ENCODE data around the gene MBP. TPM values are rescaled to one million over a fixed set of nuclear protein-coding genes. Genes with fewer than 3 reads are reported as not detected.

The MBP gene
- total and polyA plus RNA-seq, 2 donors (not counting 3 experiments of a cell fraction or from before 2014, with no cell fraction given): 1.7 to 2.3 TPM

DNA sequence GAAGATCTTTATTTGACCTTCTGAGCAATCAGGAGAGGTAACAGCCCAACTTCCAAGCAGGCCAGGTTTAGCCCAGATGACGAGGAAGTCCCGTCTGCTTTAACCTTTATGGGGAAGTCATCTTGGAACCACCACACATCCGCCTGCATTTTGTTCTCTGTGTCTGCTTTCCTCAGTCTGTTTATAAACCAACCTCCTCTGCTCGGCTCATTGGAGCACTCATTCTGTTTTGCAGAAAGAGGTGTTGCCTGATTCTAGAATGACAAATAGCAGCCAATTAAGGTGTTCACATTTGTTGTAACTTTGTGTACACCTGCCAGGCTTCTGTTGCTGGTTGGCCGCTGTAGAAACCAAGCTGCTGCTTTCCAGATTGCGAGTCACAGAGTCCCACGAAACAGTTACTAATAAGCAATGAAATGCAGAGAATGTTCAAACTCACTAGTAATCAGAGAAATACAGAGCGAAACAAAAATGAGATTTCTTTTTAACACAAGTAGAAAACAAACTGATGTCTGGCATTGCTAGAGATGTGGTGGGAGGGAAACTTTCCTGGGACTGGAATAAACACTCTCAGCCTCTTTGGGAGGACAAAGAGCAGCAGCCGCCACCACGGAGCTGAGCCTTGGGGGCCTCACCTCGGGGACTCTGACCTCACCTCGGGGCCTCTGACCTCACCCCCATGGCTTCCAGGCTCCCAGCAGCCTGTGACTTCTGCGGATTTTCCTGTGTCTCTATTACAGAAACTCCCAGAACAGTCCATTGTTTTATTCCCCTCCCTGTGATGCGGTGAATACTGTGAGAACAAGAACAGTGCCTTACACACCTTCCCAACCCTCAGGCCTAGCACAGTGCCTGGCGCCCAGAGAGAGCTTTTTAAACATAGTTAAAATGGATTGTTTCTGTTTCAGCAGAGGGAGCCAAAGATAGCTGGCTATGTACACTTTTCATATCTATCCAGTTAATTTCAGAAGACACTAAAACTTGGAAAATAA, 64.0 kb downstream of the MBP start:
- Histone ChIP-seq H3K4me3 (replicated peaks in 1 of 3; ENCODE audit: insufficient read depth in 1 of 3, low read depth in 1 of 3, low read length in 3 of 3) (no peak overlapping the region), H3K9ac (replicated peaks; ENCODE audit: extremely low read depth, insufficient read depth, low read length) (peak overlapping the region; percentile 61), H3K27ac (ENCODE audit: insufficient read depth, low read depth, low read length) (peak overlapping the region; percentile 79), H3K9me1 (replicated peaks; ENCODE audit: control insufficient read depth, extremely low read depth, insufficient read depth, low read length) (no peaks in the 10 kb centered on the region), H3K4me2 (ENCODE audit: insufficient read depth, low read length) (no peak overlapping the region), H2AFZ (ENCODE audit: low read depth, low read length) (no peak overlapping the region), H3K36me3 (ENCODE audit: control insufficient read depth in 2 of 2, extremely low read depth in 1 of 2, insufficient read depth in 2 of 2, low read length in 2 of 2) (no peaks in the 10 kb centered on the region), H3K9me3 (replicated peaks; ENCODE audit: control insufficient read depth, insufficient read depth, low read length) (no peaks in the 10 kb centered on the region), H3K4me1 (ENCODE audit: control insufficient read depth, extremely low read depth, insufficient read depth, low read length) (peaks cover 68% of the 10 kb centered on the region), H3K79me2 (ENCODE audit: control insufficient read depth, insufficient read depth, low read length) (no peaks in the 10 kb centered on the region), H4K20me1 (replicated peaks; ENCODE audit: control insufficient read depth, extremely low read depth, insufficient read depth, low read length) (no peaks in the 10 kb centered on the region), H3K27me3 (ENCODE audit: control insufficient read depth in 2 of 2, insufficient read depth in 2 of 2, low read length in 2 of 2) (no peaks in the 10 kb centered on the region)
- no TSS peak for BruUV-seq (replicated peaks)
- ChIA-PET CTCF (interaction anchor here (1.0 to 3.7 kb wide), 14 partner anchors 12 to 143 kb away, joined by 3 to 31 read pairs (median 6); no protein-coding TSS in a partner anchor), POLR2A (interaction anchor here (1.0 to 1.5 kb wide), 2 partner anchors 18 to 33 kb away, joined by 3 to 5 read pairs; no protein-coding TSS in a partner anchor)
- FAIRE-seq (no peak), DNase-seq (ENCODE audit: low read depth, low spot score) (no peak)
- intact Hi-C loops (cut with micrococcal nuclease): loop anchor here (5.0 kb wide), 1 partner anchor 64 kb away; the partner anchor contains the start of gene MBP
- TF ChIP-seq FOS (IDR thresholded peaks at IDR 0.05; ENCODE audit: borderline replicate concordance, insufficient read depth, low read length) (no peak), GATA2 (IDR thresholded peaks at IDR 0.05; ENCODE audit: insufficient read depth, insufficient read length, low read depth, low read length) (no peak)
- dilution Hi-C loops (cut with MboI; ENCODE audit: extremely low pct_ligation_motif_present, low sequenced_read_pairs): no loop called here

DNA sequence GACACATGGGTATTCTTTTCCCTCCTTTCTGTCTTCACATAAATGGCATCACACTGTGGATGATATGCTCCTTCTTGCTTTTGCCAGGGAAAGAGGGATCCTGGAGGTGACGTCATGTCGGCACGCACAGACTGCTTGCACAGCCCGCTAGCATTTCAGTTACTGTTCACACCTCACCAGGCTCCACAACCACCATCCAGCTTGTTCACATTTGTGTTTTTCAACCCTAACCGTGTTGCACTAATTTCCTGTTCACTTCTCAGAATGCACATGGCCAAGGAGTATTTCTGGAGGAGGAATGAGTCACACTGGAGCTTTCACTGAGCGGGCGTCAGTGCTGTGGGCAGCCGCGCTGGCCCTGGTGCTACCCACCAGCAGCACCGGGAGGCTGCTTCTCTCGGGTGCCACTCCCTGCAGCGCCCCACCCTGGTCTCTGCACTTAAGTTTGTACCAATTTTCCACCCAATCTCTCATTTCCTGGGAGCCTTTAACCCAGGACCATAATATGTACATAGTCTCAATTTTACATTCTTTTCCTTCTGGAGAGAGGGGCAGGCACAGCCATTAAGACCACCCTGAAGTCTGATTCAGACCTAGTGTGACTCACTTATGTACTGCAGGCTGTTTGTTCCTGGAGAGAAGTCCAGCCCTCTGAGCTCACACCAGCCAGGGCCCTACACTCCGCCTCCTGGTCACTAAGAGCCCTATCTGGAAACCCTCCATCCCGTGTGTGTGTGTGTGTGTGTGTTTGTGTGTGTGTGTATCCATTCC, 65.1 kb downstream of the MBP start:
- Histone ChIP-seq H3K4me3 (replicated peaks in 1 of 3; ENCODE audit: insufficient read depth in 1 of 3, low read depth in 1 of 3, low read length in 3 of 3) (peak overlapping the region in 1 of 3 experiments; percentile 2), H3K36me3 (ENCODE audit: control insufficient read depth in 2 of 2, extremely low read depth in 1 of 2, insufficient read depth in 2 of 2, low read length in 2 of 2) (no peaks in the 10 kb centered on the region), H4K20me1 (replicated peaks; ENCODE audit: control insufficient read depth, extremely low read depth, insufficient read depth, low read length) (no peaks in the 10 kb centered on the region), H2AFZ (ENCODE audit: low read depth, low read length) (peak overlapping the region; percentile 32), H3K79me2 (ENCODE audit: control insufficient read depth, insufficient read depth, low read length) (no peaks in the 10 kb centered on the region), H3K4me1 (ENCODE audit: control insufficient read depth, extremely low read depth, insufficient read depth, low read length) (peaks cover 66% of the 10 kb centered on the region), H3K9ac (replicated peaks; ENCODE audit: extremely low read depth, insufficient read depth, low read length) (peak overlapping the region; percentile 61), H3K27me3 (ENCODE audit: control insufficient read depth in 2 of 2, insufficient read depth in 2 of 2, low read length in 2 of 2) (no peaks in the 10 kb centered on the region), H3K4me2 (ENCODE audit: insufficient read depth, low read length) (peak overlapping the region; percentile 53), H3K9me1 (replicated peaks; ENCODE audit: control insufficient read depth, extremely low read depth, insufficient read depth, low read length) (no peaks in the 10 kb centered on the region), H3K27ac (ENCODE audit: insufficient read depth, low read depth, low read length) (peak overlapping the region; percentile 79), H3K9me3 (replicated peaks; ENCODE audit: control insufficient read depth, insufficient read depth, low read length) (no peaks in the 10 kb centered on the region)
- intact Hi-C loops (cut with micrococcal nuclease) (loop anchor here (1.0 to 5.0 kb wide), 5 partner anchors 12 to 145 kb away; partner anchors contain the start of gene MBP), dilution Hi-C loops (cut with MboI; ENCODE audit: extremely low pct_ligation_motif_present, low sequenced_read_pairs) (no loop called here)
- TSS peak; percentile 29 for BruUV-seq (replicated peaks)
- POLR2A ChIA-PET: interaction anchor here (1.0 to 1.1 kb wide), 2 partner anchors 19 to 34 kb away, joined by 3 to 4 read pairs; no protein-coding TSS in a partner anchor
- TF ChIP-seq JUN (IDR thresholded peaks at IDR 0.05; ENCODE audit: borderline replicate concordance, insufficient read depth, insufficient read length, low read depth) (peak; percentile 28), POLR2AphosphoS5 (IDR thresholded peaks at IDR 0.05; ENCODE audit: insufficient read depth, low read depth, low read length) (peak; percentile 35), FOS (IDR thresholded peaks at IDR 0.05; ENCODE audit: borderline replicate concordance, insufficient read depth, low read length) (peak; percentile 75), POLR2A (IDR thresholded peaks at IDR 0.05; ENCODE audit: low read depth, low read length) (no peak)
- DNase-seq (ENCODE audit: low read depth, low spot score) (peak; percentile 86), FAIRE-seq (peak; percentile 92)
- CTCF ChIA-PET: interaction anchor here (1.2 to 3.7 kb wide), 10 partner anchors 12 to 146 kb away, joined by 3 to 31 read pairs (median 6); no protein-coding TSS in a partner anchor

Data from endothelial cell of umbilical vein (primary cell).